HPDE6-E6E7 (cell line): Measurements from ENCODE around the gene R3HDM4.

Experiments used
- DNase-seq: peaks from one replicate; pipeline ENCODE4 v3.0.0; 2011; ENCODE audit warnings: missing footprints; ENCODE audit errors: extremely low spot score

The R3HDM4 gene

DNA sequence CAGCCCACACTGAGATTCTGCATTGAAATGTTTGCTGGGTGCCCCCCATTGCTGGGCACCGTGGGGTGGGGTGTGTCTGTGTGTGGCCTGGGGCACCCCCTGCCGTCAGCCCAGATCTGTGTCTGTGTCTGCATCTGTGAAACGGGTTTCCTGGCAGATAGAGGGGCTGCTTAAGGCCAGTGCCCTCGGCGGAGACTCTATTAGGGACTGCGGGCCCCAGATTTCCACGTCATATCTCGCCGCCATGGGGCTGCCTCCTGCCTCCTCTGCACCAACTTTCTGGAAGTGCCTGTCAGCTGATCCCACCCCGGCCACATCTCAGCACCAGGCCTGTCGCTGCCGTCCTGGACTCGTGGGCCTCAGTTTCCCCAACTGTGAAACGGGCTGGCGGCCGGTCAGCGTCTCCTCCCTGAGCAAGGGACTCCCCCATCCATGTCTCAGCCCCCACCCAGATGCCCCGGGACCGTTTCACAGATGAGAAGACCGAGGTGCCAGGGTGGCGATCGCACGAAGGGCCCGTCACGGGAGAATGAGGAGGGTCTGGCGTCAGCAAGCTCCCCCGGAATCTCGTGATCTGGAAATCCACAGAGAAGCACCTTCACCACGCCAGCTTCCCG lies 34.2 kb upstream of the R3HDM4 start:
- DNase-seq = no peak

DNA sequence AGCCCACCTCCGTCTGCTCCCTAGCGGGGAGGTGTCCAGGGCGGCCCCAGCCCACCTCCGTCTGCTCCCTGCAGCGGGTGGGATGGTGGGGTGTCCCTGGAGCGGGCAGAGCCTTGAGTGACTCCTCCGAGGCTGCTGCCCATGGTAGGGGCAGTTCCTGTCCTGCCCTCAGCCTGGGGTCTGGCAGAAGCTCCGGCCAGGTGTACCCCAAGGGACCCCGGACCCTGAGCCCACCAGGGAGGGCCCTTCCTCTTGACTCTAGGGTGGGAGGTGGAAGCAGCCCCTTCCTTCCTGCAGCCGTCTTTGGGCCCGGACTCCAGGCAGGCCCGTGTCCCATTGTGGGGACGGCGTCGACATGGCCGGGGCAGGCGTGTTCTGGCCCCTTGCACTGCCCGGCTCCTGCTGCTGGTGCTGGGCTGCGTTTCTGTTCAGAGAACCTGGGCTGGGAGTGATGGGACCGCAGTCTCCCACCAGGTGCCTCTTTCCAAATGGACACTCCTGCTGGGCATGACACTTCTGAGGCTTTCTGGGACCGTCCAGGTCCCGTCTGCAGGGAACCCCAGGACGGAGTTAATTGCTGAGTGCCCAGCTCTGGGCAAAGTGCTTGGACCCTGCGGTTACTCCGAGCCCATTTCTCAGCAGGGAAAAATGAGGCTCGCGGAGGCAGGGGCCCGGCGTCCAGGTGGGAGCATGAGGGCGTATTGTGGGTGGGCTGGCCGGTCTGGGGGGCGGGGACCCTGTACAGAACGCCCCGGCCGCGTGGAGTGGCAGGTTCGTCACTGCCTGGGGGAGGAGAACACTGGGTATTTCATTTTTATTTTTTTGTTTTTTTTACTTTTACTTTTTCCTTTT lies 32.6 kb upstream of the R3HDM4 start:
- no peak for DNase-seq

DNA sequence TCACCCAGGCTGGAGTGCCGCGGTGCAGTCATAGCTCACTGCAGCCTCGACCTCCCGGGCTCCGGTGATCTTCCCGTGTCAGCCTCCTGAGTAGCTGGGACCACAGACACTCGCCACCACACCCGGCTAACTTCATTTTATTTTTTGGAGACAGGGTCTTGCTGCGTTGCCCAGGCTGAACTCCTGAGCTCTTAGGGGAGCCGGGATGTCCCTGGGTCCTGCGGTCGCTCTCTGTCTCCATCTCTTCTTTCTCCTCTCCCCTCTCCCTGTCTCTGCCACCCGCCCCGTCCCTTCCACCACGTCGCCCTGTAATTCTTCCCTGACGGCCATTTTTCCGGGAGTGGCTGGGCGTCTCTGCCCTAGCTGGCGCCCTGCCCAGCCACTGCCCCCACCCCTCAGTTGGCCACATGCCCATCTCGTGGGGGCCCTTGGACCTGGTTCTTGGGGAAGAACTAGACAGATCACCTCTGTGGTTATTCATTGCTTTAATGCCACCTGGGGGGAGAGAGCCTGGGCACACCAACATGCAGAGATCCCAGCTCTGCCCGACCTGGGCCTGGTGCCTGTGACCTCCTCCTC lies 31.7 kb upstream of the R3HDM4 start:
- DNase-seq = no peak

DNA sequence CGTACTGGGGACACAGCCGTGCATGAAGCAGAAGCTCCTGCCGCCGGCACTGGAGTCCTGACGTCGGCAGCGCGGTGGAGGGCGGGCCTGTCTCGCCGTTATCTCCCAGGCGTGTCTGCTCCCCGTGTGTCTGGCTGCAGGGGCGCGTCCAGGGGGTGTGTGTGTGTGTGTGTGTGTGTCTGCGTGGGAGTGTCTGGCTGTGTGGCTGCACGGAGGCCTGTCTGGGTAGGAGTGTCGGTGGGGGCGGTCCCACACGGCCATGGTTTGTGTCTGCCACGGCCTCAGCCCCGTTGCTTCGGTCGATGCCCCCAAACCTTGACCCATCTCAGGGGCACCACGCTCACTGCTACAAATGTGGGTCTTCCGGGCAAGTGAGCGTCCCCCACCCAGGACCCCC lies 31.1 kb upstream of the R3HDM4 start:
- no peak for DNase-seq

- DNase-seq = no peak
These were observed 30.6 kb upstream of the R3HDM4 start for GRCh38 chr19:943551-944170.

DNA sequence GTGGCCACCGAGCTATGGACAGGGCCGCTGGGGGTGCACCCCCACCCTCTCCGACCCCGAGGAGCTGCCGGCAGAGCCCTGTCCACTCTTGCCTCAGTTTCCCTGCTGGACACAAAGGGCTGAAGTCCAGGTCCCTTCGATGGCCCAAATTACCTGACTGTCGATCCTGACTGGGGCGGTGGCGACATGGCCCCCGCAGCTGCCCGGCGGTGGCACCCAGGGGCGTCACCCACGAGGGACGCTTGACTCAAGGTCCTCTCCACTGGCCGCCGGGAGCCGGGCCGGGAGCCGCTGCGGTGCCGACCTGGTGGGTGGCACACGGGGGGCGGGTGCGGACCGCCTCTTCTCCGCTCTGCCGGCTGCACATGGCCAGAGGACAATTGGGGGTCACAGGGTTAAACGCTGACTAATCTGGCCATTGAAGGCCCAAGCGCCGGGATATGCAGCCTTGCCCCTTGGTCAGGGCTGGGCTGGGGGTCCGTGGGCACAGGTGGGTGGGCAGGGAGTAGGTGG lies 29.2 kb upstream of the R3HDM4 start:
- no peak for DNase-seq

DNA sequence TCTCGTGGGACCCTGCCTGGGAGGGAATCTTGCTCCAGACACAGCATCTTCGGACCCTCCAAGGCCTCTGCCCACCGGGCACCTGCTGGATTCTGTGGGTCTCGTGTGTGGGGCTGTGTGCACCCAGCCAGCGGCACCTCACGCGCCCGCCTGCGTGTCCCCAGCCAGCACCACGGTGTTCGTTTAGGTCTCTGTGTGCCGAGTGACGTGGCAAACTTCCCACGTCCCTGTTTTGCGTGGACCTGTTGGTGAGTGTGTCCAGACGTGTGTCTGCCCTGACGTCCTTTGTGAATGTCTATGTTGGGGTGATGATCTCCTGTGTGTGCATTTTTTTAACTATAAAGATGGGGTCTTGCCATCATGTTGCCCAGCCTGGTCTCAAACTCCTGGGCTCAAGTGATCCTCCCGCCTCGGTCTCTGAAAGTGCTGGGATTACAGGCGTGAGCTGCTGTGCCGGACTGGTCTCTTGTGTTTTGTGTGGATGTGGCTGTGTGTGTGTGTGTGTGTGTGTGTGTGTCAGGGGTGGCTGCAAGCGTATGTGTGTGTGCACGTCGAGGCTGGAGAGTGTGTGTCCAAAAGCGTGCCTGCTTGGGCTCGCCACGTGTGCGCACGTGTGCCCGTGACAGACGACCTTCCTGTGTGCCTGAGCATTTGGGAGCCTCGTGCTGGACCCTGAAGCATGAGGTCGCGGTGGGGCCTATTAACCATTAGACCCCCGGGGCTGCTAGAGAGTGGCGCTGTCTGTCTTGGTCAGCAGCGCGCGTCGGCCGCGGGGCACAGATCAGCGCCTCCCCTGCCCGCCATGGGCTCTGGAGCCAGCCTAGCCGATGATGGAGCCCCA lies 28.5 kb upstream of the R3HDM4 start:
- DNase-seq = no peak

GRCh38 chr19:940591-941291 lies 27.7 kb upstream of the R3HDM4 start:
- peak; percentile 61 for DNase-seq

DNA sequence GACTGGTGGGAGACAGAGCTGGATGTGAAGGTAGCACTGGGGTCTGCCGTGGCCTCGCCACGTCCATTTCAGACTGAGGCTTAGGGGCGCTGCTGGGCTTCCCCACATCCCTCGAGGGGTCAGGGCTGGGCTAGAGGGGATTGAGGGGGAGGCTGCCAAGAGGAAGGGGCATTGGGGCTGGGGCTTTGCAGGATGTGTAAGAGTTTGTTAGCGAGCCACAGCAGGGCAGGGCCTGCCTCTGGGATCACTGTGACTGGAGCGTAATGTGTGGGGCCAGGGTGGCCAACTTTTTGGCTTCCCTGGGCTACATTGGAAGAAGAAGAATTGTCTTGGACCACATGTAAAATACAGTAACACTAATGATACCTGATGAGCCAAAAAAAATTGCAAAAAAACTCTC lies 26.9 kb upstream of the R3HDM4 start:
- no peak for DNase-seq

DNA sequence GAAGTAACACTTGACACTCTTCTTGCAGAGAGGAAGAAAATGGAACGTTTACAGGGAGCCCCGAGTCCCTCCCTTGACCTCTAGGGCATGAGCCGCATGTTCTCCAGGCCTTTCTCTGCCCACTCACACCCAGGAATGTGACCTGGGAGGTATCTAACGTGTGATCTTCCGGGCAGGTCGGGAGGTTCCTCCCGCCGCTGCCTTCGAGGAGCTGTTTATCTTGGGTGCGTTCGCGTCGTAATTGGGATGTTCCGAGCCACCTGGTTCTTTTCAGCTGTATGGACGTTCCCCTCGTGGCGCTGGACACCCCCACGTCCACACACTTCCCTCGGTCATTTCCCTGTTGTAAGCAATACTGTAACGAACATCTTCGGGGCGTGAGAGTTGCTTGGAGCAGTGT lies 26.4 kb upstream of the R3HDM4 start:
- no peak for DNase-seq

GRCh38 chr19:938233-938923 lies 25.4 kb upstream of the R3HDM4 start:
- DNase-seq = no peak

DNA sequence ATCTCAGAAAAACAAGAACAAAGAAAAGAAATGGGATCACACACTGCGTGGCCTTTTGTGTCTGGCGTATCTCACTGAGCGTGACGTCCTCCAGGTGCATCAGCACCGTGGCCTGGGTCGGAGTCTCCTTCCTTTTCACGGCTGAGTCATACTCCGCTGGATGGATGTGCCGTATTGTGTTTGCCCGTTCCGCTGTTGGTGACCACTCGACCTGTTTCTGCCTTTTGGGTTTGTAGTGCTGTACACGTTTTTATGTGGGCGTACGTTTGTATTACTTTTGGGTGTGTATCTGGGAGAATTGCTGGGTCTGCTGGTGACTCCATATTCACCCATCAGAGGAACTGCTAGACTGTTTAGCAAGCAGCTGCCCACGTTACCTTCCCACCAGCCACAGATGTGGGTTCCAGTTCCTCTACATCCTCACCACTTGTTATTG lies 24.3 kb upstream of the R3HDM4 start:
- no peak for DNase-seq

DNA sequence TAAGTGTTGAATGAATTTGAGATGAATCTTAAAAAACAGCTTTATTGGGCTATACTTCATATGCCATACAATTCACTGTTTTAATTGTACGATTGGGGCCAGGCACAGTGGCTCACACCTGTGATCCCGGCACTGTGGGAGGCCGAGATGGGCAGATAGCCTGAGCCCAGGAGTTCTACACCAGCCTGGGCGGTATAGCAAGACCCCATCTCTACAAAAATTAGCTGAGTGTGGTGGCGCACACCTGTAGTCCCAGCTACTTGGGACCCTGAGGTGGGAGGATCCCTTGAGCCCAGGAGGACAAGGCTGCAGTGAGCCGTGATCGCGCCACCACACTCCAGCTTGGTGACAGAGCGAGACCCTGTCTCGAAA lies 23.1 kb upstream of the R3HDM4 start:
- no peak for DNase-seq

GRCh38 chr19:934865-935479 lies 22.0 kb upstream of the R3HDM4 start:
- no peak for DNase-seq

DNA sequence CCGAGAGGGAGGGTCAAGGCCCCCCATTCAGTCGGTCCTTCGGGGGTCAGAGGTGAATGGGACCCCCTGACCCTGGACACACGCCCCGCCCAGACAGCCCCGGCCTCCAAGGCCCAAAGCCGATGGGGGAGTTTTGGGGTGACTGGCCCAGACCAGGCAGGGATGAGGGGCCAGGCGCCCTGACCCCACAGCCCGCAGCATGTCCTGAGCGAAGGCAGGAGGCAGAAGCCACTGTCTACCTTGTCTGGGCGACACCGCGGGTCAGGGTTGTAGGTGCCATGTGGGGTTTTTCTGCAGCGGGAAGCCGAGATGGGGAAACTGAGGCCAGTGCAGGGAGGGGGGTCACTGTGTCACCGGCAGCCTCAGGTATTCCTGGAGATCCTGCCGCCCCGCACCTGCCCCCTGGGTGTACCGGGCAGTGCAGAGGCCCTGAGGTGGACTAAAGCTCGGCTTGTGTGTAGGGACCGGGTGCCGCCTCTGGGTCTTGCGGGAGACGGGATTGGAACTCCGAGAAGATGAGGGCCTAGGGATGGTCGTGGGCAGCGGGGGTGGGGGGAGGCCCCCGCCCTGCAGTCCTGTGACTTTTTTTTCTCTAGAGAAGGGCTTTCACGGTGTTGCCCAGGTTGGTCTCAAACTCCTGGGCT lies 21.3 kb upstream of the R3HDM4 start:
- no peak for DNase-seq

GRCh38 chr19:933553-933882 lies 20.5 kb upstream of the R3HDM4 start:
- no peak for DNase-seq

GRCh38 chr19:932648-933552 lies 19.9 kb upstream of the R3HDM4 start:
- DNase-seq = peak; percentile 71

GRCh38 chr19:931860-932647 lies 19.0 kb upstream of the R3HDM4 start:
- DNase-seq = no peak
